ENCODE results near the gene GPS1.

The GPS1 gene

DNA sequence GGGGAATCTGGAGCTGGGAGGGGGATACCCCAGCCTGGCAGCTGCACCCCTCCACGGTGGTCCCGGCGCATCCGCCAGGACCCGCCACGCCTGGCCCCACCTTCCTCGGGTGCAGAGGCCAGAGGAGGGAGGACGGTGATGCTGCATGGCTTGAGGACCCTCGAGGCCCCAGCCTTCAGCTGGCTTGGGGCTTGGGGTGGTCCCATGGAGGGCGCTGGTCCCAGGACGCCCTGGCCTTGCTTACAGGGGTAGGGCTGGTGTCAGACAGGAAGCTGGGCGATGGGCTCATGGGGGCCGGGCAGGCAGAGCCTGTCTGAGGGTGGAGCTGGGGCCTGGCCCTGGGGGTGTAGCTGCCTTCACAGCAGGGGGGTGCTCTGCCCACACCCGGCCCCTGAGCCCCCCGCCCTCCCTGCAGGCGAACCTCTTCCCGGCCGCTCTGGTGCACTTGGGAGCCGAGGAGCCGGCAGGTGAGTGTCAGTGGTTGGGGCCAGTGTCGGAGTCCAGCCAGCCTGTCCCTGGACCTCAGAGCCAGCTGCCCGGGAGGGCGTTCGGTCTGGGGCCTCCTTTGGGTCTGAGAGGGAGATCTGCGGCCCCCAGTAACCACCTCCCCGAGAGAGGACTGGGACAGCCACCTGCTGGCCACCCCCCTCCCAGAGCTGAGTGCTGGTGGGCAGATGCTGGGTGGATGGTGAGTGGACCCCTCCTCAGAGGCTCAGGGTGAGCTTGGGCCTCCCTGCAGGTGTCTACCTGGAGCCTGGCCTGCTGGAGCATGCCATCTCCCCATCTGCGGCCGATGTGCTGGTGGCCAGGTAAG is 35.4 kb upstream of the GPS1 start:
- H3K27ac ChIP-seq (ENCODE audit: low read length), result no peak overlapping the region
- H3K36me3 ChIP-seq (ENCODE audit: control insufficient read depth in 1 of 2, insufficient read depth in 2 of 2, low read length in 2 of 2), result peaks cover 0 to 14% of the 10 kb centered on the region in 2 donors
- no peak overlapping the region for H3K4me3 ChIP-seq (ENCODE audit: low read depth in 1 of 2, low read length in 2 of 2)
- no peaks in the 10 kb centered on the region for H3K9me3 ChIP-seq (ENCODE audit: control insufficient read depth in 1 of 2, low read length in 2 of 2)
- H3K4me1 ChIP-seq (ENCODE audit: control insufficient read depth in 1 of 2, insufficient read depth in 2 of 2, low read length in 2 of 2), result peaks cover 0 to 9% of the 10 kb centered on the region in 2 donors
- H3K27me3 ChIP-seq (ENCODE audit: low read depth, low read length), result no peaks in the 10 kb centered on the region

DNA sequence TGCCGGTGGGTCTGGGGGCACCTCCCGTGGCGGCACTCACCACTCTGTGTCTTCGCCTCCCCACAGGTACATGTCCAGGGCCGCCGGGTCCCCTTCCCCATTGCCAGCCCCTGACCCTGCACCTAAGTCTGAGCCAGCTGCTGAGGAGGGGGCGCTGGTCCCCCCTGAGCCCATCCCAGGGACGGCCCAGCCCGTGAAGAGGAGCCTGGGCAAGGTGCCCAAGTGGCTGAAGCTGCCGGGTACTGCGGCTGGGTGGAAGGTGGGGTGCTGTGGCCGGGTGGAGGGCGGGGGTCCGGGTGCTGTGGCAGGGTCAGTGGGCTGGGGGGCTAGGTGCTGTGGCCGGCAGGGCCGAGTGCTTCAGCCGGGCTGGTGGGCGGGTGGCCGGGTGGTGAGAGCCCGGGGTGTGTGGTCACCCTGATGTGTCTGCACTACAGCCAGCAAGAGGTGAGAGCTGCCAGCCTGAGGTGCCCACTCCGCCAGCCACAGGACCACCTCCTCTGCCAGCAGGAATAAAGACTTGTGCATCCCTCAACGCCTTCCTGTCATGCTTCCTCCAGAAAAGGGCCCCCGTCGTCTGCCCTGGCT is 34.7 kb upstream of the GPS1 start:
- Histone ChIP-seq H3K4me1 (ENCODE audit: control insufficient read depth in 1 of 2, insufficient read depth in 2 of 2, low read length in 2 of 2) (peaks cover 5 to 16% of the 10 kb centered on the region in 2 donors), H3K9me3 (ENCODE audit: control insufficient read depth in 1 of 2, low read length in 2 of 2) (no peaks in the 10 kb centered on the region), H3K4me3 (ENCODE audit: low read depth in 1 of 2, low read length in 2 of 2) (no peak overlapping the region), H3K36me3 (ENCODE audit: control insufficient read depth in 1 of 2, insufficient read depth in 2 of 2, low read length in 2 of 2) (peaks cover 0 to 14% of the 10 kb centered on the region in 2 donors), H3K27ac (ENCODE audit: low read length) (no peak overlapping the region), H3K27me3 (ENCODE audit: low read depth, low read length) (no peaks in the 10 kb centered on the region)

DNA sequence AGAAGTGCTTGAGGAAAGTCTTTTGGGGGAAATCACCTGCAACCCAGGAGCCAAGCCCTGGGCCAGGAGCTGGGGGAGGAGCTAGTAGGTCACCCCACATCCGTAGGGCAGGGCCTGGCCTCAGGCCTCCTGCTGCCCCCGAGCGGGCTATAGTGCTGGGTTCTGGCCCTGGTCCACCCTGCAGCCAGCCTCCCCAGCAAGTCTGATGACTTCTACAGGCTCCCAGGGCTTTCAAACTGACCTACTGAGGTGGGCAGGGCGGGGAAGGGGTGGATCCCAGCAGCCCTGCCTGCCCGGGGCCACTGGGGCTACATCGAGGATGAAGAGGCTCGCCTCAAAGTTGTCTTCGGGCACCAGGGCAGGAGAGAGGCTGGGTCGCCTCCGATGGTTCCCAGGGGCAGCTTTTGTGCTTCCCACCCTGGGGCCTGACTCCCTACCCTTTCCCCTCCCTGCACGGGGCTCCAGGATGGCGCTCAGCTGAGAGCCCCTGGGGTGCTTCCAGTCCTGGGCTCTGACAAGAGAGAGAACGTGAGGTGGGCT is 34.0 kb upstream of the GPS1 start:
- no peak overlapping the region for H3K4me3 ChIP-seq (ENCODE audit: low read depth in 1 of 2, low read length in 2 of 2)
- peaks cover 0 to 14% of the 10 kb centered on the region in 2 donors for H3K36me3 ChIP-seq (ENCODE audit: control insufficient read depth in 1 of 2, insufficient read depth in 2 of 2, low read length in 2 of 2)
- peaks cover 5 to 18% of the 10 kb centered on the region in 2 donors for H3K4me1 ChIP-seq (ENCODE audit: control insufficient read depth in 1 of 2, insufficient read depth in 2 of 2, low read length in 2 of 2)
- H3K27ac ChIP-seq (ENCODE audit: low read length), result no peak overlapping the region
- H3K9me3 ChIP-seq (ENCODE audit: control insufficient read depth in 1 of 2, low read length in 2 of 2), result no peaks in the 10 kb centered on the region
- no peaks in the 10 kb centered on the region for H3K27me3 ChIP-seq (ENCODE audit: low read depth, low read length)

DNA sequence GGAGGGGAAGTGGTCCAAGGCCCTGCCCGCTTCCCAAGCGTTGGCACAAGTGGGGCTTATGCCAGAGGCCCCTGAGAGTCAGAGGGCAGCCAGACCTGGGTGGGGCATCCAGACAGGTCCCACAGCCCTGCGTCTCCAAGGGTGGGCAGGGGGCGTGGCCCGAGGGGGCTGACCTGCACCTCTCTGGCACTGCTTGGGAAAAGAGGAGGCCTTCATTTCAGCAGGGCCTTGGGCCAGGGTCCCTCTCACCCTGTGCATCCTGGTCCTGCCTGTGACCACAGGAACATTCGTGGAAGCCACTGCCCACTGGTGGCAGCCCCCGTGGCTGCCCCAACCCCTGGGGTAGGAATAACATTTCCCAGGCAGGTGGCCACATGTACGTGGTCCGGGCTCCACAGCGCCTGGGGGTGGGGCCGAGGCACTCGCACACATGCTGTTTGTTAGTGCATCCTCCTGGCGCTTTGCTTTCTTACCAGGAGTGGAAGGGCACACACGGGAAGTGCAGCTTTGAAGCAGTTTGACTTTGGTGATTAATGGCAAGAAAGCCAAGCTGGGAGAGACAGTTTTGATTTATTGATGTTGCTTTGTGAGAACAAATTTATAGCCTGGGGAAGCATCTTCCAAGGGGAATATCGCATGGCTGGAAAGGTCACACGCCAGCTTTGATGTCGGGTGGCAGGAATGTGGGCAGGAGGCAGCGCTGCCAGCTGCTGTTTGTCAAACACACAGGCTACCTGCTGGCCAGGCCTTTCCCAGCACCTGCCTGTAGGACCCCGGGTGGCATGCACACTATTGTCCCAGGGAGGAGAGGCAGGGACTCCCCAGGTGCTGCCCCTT is 33.3 kb upstream of the GPS1 start:
- Histone ChIP-seq H3K4me3 (ENCODE audit: low read depth in 1 of 2, low read length in 2 of 2) (no peak overlapping the region), H3K27me3 (ENCODE audit: low read depth, low read length) (no peaks in the 10 kb centered on the region), H3K36me3 (ENCODE audit: control insufficient read depth in 1 of 2, insufficient read depth in 2 of 2, low read length in 2 of 2) (peaks cover 0 to 14% of the 10 kb centered on the region in 2 donors), H3K9me3 (ENCODE audit: control insufficient read depth in 1 of 2, low read length in 2 of 2) (no peaks in the 10 kb centered on the region), H3K4me1 (ENCODE audit: control insufficient read depth in 1 of 2, insufficient read depth in 2 of 2, low read length in 2 of 2) (peaks cover 5 to 15% of the 10 kb centered on the region in 2 donors), H3K27ac (ENCODE audit: low read length) (no peak overlapping the region)

DNA sequence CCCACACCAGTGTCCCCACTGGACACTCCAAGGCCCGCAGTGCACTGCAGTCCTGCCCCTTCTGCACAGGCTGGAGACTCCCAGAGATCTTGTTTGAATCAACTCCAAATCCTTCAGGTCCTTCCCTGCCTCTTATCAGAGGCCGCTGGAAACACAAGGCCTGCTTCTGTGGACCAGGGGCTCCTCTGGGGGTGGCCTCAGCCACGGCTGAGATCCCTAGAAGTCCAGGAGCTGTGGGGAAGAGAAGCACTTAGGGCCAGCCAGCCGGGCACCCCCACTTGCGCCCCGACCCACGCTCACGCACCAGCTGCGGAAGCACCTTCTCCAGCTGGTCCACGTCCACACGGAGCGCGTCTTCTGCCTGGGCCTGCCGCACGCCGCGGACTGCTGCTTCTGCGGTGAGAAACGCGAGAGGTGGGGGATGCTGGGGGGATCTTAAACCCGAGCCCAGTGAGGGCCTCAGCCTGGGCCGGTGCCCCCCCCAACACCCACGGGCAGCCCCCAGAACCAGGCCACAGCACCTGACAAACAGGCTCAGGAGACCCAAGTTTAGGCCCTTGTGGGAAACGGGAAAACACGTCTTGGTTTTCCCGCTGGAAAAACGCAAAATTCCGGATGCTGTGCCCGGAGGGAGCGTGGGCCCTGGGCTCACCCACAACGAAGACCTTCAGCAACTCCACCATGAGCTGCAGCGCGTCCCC is 32.6 kb upstream of the GPS1 start:
- H3K4me1 ChIP-seq (ENCODE audit: control insufficient read depth in 1 of 2, insufficient read depth in 2 of 2, low read length in 2 of 2), result peaks cover 9 to 23% of the 10 kb centered on the region in 2 donors
- no peak overlapping the region for H3K4me3 ChIP-seq (ENCODE audit: low read depth in 1 of 2, low read length in 2 of 2)
- H3K27me3 ChIP-seq (ENCODE audit: low read depth, low read length), result no peaks in the 10 kb centered on the region
- peaks cover 0 to 14% of the 10 kb centered on the region in 2 donors for H3K36me3 ChIP-seq (ENCODE audit: control insufficient read depth in 1 of 2, insufficient read depth in 2 of 2, low read length in 2 of 2)
- H3K27ac ChIP-seq (ENCODE audit: low read length), result no peak overlapping the region
- H3K9me3 ChIP-seq (ENCODE audit: control insufficient read depth in 1 of 2, low read length in 2 of 2), result no peaks in the 10 kb centered on the region

DNA sequence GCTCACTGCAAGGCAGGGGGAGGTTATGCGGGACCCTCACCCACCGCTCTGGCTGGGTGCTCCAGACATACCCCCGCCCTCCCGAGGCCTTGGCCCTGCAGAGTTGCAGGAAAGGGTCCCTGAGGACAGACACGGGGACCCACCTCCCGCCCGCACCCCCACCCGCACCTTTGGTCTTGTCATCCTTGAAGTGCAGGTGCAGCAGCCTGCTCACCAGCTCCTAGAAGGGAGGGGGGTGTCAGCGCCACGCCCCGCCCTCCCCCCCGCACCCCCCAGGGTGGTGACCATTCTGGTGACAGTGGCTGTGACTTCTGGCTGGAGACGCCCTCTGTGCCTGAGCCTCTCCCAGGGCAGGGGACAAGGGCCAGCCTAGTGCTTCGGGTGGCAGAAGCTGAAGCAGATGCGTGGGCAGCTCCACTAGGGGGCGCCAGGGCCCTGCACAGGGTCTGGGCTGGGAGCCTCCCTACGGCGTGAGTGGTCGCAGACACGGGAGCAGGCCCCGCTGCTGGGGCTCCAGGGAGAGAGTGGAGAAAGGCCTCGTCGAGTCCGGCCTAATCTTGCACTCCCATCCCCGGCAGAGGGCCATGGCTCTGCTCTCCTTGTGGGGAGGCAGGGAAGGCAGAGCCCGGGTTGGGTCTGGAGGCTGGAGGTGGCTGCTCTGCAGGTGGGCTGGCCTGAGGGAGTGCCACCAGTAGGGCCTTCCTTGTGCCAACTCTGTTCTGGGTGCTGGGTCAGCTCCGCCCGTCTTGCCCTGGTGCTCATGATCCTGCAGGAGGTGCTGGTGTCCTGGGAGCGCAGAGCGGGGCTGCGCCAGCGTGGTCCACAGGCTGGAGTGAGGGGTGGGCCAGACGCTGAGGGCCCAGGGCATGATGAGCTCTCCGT is 31.8 kb upstream of the GPS1 start:
- Histone ChIP-seq H3K27ac (ENCODE audit: low read length) (no peak overlapping the region), H3K4me3 (ENCODE audit: low read depth in 1 of 2, low read length in 2 of 2) (no peak overlapping the region), H3K36me3 (ENCODE audit: control insufficient read depth in 1 of 2, insufficient read depth in 2 of 2, low read length in 2 of 2) (peaks cover 0 to 14% of the 10 kb centered on the region in 2 donors), H3K9me3 (ENCODE audit: control insufficient read depth in 1 of 2, low read length in 2 of 2) (no peaks in the 10 kb centered on the region), H3K4me1 (ENCODE audit: control insufficient read depth in 1 of 2, insufficient read depth in 2 of 2, low read length in 2 of 2) (peaks cover 12 to 28% of the 10 kb centered on the region in 2 donors), H3K27me3 (ENCODE audit: low read depth, low read length) (no peaks in the 10 kb centered on the region)

DNA sequence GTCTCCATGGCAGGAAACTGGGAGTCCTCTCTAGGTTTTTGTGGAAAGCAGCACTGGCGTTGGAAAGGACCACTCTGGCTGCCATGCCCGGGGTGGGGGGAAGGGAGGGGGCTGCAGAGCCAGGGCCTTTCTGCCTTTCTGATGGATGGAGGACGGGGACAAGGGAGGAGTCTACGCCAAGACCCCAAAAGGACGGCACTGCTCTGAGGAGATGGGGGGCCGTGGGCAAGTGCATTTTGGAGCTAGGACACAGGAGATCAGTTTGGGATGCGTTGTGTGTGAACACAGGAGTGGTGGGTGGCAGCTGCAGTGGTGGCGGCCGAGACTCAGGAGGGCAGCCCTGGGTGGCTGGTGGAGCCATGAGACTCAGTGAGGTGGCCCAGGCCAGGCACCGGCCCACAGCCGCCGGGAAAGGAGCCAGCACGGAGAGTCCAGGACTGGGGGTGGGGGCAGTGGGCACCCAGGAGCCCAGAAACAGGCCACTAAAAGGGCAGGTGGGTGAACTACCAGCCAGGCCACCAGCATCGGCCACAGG is 31.1 kb upstream of the GPS1 start:
- H3K36me3 ChIP-seq (ENCODE audit: control insufficient read depth in 1 of 2, insufficient read depth in 2 of 2, low read length in 2 of 2), result peaks cover 0 to 14% of the 10 kb centered on the region in 2 donors
- H3K4me1 ChIP-seq (ENCODE audit: control insufficient read depth in 1 of 2, insufficient read depth in 2 of 2, low read length in 2 of 2), result peaks cover 12 to 28% of the 10 kb centered on the region in 2 donors
- H3K4me3 ChIP-seq (ENCODE audit: low read depth in 1 of 2, low read length in 2 of 2), result no peak overlapping the region
- H3K9me3 ChIP-seq (ENCODE audit: control insufficient read depth in 1 of 2, low read length in 2 of 2), result no peaks in the 10 kb centered on the region
- H3K27me3 ChIP-seq (ENCODE audit: low read depth, low read length), result no peaks in the 10 kb centered on the region
- no peak overlapping the region for H3K27ac ChIP-seq (ENCODE audit: low read length)

DNA sequence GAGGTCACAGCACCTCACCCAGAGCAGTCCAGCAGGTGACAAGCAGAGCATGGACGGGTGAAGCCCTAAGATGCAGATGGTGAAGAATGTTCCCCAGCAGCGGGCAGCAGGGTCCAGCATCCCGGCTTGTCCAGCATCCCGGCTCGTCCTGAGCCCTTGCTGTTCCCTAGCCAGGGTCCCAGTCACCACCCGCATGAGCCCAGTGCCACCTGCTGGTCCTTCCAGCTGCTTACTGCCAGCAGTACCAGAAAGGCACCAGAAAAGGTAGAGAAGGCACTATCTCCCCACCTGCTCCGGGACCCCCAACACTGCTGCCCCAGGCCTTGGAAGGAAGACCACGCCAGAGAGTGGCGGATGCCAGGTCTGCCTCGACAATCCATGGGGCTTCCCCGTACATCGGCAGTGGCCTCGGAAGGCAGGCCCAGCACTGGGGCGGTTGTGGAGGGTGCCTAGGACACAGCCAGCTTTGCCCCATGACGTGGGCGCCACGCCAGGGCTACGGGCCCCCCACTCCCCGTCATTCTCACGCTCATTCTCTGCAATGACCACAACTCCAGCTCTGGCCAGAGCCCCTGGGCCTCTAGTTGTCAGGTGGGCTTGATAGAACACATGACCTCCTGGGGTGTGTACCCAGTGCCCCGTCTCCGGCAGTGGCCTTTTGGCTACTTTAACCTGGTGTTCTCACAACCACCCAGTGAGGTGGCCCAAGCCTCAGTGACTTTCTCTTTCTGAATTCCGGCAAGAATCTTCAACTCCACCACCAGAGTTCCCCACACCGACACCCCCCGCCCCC is 30.4 kb upstream of the GPS1 start:
- Histone ChIP-seq H3K4me1 (ENCODE audit: control insufficient read depth in 1 of 2, insufficient read depth in 2 of 2, low read length in 2 of 2) (peaks cover 12 to 28% of the 10 kb centered on the region in 2 donors), H3K36me3 (ENCODE audit: control insufficient read depth in 1 of 2, insufficient read depth in 2 of 2, low read length in 2 of 2) (peaks cover 0 to 14% of the 10 kb centered on the region in 2 donors), H3K27ac (ENCODE audit: low read length) (no peak overlapping the region), H3K9me3 (ENCODE audit: control insufficient read depth in 1 of 2, low read length in 2 of 2) (no peaks in the 10 kb centered on the region), H3K27me3 (ENCODE audit: low read depth, low read length) (no peaks in the 10 kb centered on the region), H3K4me3 (ENCODE audit: low read depth in 1 of 2, low read length in 2 of 2) (peak overlapping the region; percentile 74 to 75)

DNA sequence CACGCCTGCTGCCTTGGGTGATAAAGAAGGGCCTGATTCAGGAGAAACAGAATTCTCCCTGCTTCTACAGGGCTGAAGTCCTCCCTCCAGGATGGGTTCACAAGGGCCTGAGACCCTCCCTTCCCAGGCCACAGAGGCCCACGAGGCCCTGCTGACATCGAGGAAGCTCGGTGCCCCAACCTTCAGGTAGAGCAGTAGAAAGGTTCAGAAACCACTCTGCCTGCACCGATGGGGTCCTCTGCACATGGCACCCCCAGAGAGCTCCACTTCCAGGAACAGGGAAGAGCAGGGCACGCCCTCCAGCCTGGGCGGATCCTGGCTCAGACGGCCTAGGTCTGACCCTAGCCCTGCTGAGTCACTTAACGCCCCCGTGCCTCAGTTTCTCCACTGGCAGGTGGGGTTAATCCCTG is 29.8 kb upstream of the GPS1 start:
- Histone ChIP-seq H3K36me3 (ENCODE audit: control insufficient read depth in 1 of 2, insufficient read depth in 2 of 2, low read length in 2 of 2) (peaks cover 0 to 12% of the 10 kb centered on the region in 2 donors), H3K27ac (ENCODE audit: low read length) (no peak overlapping the region), H3K9me3 (ENCODE audit: control insufficient read depth in 1 of 2, low read length in 2 of 2) (no peaks in the 10 kb centered on the region), H3K4me1 (ENCODE audit: control insufficient read depth in 1 of 2, insufficient read depth in 2 of 2, low read length in 2 of 2) (peaks cover 12 to 28% of the 10 kb centered on the region in 2 donors), H3K27me3 (ENCODE audit: low read depth, low read length) (no peaks in the 10 kb centered on the region), H3K4me3 (ENCODE audit: low read depth in 1 of 2, low read length in 2 of 2) (peak overlapping the region; percentile 74 to 75)
